HG03175 (cell line): ENCODE results near the gene HS1BP3.

ENCODE experiments used
- ATAC-seq: cut with Tn5 transposase; IDR thresholded peaks from one replicate; pipeline ENCODE4 v1.9.1; 2021; ENCODE audit warnings: mild to moderate bottlenecking, moderate library complexity; ENCODE audit not compliant: unreplicated experiment

Gene HS1BP3

DNA sequence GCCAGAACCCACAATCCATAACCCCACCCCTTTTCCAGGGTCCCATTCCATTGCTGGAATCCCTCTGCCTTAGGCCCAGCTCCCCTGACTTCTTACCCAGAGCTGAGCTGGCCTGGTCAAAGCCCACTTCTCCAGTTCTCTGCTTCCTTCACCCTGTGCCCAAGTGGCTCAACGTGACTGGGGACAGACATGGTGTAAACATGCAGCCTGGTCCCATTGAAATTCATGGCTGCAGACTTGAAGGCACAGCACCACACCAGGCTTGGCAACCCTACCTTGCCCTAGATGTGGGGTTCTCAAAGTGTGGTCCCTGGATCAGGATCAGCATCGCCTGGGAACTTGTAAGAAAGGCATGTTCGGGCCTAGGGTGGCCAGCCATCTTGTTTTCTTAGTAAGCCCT, 3.7 kb downstream of the HS1BP3 start:
- ATAC-seq, result no peak

DNA sequence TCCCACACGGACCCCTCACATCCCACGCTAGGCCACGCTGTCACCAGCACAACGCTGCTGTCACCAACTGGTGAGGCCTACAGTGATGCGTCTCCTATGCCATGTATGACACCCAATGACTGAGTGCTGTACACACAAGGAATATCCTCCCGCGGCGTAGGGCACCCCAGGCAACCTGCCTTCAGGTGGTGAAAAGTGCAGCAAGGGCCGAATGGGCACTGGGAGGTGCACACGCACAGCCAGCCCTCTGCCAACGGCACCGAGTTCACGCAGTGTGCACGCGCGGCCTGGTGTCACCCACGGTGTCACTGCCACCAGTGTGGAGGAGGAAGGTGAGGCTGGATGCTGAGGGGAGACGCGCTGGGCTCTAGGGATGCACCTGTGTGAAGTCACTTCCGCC, 4.5 kb downstream of the HS1BP3 start:
- no peak for ATAC-seq

DNA sequence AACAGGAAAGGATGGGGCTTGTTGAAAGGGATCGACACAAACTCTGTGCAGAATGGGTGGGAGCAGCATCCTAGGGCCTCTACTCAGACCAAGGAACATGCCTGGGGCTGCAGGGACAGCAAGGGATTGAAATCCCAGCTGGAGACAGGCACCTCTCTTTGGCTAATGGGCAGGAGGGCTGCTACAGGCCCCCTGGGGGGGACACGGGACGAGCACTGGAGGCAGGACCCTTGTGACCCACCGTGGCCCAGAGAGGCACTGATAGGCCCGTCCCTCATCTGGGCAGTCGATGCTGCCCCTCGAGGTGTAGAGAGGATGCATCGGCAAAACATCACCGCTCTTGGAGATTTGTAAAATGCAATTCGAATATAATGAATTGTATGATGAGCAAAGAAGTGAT, 5.1 kb downstream of the HS1BP3 start:
- no peak for ATAC-seq

DNA sequence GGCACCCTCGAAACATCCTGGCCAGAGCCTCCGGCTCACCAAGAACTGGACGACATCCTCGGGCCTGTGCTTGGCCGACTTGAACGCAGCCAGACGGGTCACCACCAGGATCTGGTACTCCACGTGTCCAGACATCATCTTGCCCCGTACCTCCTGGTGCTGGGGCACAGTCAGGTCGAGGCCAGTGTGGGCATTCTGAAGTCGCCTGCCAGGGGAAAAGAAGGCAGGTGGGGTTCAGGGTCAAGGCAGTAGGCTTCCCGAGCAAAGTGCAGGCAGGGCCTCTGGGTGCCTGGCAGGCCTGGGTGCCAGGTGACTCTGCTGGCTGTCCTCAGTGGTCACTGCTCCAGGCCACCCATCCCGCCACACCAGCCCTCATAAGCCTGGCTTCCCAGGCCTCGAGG, 5.6 kb downstream of the HS1BP3 start:
- ATAC-seq, result no peak

DNA sequence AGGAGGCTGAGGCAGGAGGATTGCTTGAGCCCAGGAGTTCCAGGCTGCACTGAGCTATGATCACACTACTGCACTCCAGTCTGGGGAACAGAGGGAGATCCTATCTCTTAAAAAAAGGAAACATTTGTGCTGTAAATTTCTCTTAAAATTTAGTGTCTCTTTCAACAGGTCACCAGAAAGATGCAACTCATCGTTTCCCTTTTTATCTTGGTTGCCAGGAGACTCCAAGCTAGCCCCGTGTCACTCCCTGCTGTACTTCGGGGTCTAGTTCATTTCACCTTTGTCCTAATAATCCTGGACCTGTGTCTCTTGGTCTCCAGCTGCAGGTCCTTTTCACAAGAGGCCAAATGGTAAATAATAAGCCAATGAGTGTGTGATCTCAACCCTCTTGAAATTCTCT, 7.1 kb downstream of the HS1BP3 start:
- ATAC-seq, result no peak

DNA sequence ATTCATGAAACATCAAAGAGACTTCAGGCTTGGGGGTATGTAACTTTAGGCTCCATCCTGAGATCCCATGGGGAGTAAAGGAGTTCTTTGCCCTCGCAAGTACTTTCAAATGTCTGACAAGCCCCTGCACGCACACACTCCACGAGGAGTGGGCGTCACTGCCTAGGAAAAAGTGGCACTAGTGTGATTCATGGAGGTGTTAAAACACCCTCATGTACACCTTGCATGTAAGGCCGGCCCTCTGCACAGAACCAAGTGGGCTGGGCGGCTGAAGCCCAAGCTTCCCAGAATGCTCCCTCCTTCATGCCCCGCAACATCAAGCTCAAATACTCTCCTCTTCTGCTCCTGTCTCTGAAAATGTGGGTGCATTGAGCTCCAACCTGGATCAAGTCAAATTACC, 7.8 kb downstream of the HS1BP3 start:
- no peak for ATAC-seq

GRCh38 chr2:20642055-20642971, 8.6 kb downstream of the HS1BP3 start:
- peak; percentile 97 for ATAC-seq

DNA sequence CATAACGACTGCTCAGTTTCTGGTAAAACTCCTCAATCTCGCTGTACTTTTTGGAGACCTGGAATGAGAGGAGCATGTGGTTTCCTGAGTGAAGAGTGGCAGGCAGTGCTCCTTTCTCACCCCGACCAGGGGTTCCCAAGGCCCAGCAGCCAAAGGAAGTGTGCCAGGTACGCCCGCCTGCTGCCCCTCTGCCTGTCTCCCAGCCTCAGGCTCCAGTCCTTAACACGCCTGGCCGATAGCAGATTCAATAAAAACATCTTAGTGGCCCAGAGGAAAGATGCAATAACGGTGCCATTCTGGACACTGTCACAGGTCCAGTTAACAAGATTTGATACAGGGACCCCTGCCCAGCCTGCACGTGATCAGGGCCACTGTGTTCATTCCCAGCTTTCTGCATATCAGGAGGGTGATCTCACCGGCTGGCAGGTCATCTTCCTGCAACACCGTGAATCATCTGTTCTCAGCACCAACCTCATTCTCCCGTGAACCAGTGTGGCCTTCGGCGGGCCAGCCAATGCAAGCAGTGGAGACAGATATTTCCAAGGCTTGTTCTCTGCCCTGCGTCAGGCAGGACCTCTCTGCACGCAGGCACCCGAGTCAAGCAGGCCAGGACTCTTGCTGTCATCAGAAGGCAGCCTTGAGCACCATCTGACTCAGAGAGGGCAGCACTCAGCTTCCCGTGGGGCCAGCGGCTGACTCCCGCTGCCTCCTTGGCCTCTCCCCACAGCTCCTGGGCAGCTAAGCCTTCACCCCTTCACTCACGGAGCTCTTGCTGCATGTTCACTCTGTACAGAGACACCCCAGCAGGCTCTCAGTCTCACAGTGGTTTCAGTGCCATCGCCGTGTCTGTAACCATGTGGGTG, 9.5 kb downstream of the HS1BP3 start:
- no peak for ATAC-seq

- no peak for ATAC-seq
These were observed 10.3 kb downstream of the HS1BP3 start for GRCh38 chr2:20640411-20641122.

- no peak for ATAC-seq
These were observed 12.1 kb downstream of the HS1BP3 start for GRCh38 chr2:20638646-20639430.

DNA sequence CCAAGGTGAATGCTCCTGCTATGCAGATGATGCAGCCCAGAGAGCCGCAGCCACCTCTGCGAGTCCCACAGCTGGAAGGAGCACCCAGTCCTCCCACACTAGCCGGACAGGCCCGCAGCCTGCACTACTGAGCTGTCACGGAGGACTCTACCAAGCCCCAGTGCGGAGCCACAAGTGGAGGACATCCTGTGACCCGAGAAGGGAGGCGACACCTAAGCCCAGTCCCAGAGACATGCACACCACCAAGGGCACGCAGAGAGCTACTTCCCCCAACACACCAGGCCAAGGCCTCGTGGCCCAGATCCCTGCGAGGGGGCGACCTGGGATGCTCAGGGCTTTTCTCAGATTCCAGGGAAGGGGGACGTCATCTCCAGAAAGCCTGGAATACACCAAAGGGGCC, 12.9 kb downstream of the HS1BP3 start:
- no peak for ATAC-seq

- no peak for ATAC-seq
These were observed 13.8 kb downstream of the HS1BP3 start for GRCh38 chr2:20637147-20637546.

- peak; percentile 86 for ATAC-seq
These were observed 15.0 kb downstream of the HS1BP3 start for GRCh38 chr2:20635675-20636584.

DNA sequence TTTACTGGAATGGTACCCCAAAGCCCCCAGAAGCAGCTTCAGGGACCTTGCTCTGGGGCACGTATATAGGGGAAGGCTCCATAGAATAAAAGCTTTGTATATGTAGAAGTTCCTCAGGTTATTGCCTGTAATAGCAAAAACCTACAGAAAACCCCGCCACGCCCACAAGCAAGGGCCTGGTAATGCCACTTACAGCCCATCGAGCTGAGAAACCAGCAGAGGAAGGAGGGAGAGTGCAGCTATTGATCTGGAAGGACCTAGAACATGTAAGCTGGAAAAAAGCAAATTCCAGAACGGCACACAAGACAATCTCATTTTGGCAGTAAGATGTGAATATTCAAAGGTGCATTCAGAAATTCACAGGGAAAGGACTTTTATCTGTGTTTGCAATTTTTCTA, 15.8 kb downstream of the HS1BP3 start:
- ATAC-seq, result no peak

DNA sequence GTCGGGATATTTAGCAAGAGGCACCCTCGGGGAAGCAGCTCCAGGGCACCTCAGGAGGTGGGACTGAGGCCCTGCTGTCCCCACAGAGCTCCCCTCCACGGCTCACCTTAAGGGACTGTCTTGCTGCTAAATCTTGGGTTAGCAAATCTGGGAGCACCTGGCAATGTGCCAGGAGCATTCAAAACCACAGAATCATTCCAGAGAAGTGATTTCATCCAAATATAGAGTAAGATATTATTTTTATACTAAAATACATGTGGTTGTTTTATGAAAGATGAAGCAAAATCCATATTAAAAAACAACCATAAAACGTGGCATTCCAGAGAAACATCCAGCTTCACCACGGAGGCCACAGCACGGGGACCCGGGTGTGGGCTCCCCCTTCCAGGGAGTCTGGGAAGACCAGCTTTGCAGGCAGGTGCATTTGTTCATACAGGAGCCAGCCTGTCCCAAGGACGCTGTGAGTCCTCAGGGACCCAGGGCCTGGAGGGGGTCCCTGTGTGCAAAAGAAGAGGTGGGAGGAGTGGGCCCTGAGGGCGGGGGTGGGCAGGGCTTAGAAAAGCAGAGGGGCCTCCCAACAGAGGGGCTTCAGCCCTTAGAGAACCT, 16.3 kb downstream of the HS1BP3 start:
- ATAC-seq, result no peak

DNA sequence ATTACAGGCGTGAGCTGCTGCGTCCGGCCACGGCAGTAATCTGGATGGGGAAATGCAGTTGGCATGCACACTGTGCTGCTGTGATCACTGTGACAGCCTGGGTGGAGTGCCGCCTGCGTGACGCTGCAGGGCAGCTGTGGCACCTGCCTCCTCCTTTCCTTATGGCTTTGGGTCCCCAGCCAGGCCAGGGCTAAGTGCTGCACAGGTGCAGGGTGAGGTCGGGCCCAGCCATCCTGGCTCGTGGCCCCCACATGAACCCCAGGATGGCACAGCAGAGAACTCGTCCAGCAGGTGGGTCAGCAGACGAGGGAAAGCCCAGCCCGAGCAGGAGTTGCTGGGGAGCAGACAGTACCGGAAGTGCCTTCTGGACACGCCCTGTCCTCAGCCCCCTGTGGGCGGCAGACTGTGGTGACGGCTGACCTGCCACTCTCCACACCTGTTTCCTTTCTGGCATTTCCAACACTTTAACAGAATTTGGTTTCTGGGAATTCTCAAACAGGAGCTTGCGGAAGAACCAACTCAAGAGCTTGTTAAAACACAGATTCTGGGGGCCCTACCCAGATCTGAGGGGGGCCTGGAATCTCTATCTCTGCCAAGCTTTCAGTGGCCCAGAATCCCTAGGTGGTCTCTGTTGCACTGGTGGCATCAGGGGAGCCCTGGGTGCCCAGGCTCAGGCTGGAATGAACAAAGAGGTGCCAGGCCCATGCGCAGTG, 16.9 kb downstream of the HS1BP3 start:
- ATAC-seq, result no peak

GRCh38 chr2:20633001-20633400, 17.9 kb downstream of the HS1BP3 start:
- ATAC-seq, result no peak

DNA sequence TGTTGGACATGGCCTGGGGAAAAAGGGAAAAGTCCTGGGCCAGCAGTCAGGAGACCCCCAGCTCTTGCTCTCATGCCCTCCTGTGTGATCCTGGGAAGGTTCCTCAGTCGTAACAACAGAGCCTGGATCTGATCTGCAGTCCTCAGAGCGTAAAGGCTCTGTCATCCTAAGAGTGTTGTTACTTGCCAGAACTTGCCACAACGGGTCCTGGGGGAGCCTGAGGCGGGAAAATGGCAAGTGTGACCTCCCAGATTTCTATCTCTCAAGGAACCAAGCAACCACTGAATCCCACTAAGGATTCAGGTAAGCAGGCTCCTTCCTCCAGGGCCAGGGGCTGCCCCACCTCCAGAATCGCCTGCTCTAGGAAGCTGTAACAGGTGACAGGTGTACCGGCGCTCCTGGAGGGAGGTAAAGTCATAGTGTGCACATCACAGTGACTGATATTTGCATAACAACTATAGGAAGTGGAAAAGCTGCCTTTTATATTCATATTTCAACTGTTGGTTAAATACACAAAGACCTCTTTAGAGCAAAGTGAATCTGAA, 18.4 kb downstream of the HS1BP3 start:
- no peak for ATAC-seq
